ENCODE measurements around the gene ZFPM1.

DNA sequence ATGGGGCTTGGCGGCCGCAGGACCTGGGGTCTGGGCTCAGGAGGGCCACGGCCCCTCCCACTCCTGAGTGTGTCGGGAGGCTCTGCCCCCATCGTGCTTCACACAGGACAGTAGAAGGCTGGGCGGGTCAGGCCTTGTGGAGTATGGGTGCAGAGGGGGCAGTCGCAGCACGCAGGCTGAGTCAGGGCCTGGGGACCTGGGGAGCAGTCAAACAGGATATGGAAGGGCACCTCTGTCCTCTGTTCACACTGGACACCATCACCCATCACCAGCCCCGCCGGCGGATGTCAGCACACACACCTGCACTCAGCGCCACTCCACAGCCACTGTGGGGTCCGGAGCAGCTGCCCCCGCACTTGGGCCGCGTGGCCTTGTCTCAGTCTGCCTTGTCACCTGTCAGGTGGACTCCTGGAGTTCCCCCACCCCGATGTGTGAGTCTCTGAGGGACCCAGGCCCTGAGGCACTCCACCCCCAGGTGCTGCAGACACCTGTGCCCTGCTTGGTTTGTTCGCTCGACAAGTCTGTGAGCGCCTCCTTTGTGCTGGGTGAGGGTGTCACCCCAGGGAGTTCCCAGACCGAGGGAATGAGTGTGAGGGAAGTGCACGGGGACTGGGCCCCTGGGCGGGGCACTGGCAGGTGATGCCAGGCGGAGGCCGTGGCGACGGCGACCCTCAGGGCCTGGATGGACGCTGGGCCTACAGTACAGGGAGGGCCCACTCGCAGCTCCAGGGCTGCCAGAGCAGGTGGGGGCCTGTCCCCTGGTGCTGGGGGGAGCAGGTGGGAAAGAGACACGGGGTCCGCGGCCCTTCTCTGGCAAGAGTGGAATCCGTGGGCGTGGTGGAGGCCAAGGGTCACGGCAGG, 31.7 kb downstream of the ZFPM1 start:
- TF ChIP-seq, protein P1, sequence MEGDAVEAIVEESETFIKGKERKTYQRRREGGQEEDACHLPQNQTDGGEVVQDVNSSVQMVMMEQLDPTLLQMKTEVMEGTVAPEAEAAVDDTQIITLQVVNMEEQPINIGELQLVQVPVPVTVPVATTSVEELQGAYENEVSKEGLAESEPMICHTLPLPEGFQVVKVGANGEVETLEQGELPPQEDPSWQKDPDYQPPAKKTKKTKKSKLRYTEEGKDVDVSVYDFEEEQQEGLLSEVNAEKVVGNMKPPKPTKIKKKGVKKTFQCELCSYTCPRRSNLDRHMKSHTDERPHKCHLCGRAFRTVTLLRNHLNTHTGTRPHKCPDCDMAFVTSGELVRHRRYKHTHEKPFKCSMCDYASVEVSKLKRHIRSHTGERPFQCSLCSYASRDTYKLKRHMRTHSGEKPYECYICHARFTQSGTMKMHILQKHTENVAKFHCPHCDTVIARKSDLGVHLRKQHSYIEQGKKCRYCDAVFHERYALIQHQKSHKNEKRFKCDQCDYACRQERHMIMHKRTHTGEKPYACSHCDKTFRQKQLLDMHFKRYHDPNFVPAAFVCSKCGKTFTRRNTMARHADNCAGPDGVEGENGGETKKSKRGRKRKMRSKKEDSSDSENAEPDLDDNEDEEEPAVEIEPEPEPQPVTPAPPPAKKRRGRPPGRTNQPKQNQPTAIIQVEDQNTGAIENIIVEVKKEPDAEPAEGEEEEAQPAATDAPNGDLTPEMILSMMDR (IDR thresholded peaks at IDR 0.05; ENCODE audit: insufficient read depth, low read length) = no peak
- TF ChIP-seq, protein P2, sequence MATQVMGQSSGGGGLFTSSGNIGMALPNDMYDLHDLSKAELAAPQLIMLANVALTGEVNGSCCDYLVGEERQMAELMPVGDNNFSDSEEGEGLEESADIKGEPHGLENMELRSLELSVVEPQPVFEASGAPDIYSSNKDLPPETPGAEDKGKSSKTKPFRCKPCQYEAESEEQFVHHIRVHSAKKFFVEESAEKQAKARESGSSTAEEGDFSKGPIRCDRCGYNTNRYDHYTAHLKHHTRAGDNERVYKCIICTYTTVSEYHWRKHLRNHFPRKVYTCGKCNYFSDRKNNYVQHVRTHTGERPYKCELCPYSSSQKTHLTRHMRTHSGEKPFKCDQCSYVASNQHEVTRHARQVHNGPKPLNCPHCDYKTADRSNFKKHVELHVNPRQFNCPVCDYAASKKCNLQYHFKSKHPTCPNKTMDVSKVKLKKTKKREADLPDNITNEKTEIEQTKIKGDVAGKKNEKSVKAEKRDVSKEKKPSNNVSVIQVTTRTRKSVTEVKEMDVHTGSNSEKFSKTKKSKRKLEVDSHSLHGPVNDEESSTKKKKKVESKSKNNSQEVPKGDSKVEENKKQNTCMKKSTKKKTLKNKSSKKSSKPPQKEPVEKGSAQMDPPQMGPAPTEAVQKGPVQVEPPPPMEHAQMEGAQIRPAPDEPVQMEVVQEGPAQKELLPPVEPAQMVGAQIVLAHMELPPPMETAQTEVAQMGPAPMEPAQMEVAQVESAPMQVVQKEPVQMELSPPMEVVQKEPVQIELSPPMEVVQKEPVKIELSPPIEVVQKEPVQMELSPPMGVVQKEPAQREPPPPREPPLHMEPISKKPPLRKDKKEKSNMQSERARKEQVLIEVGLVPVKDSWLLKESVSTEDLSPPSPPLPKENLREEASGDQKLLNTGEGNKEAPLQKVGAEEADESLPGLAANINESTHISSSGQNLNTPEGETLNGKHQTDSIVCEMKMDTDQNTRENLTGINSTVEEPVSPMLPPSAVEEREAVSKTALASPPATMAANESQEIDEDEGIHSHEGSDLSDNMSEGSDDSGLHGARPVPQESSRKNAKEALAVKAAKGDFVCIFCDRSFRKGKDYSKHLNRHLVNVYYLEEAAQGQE (IDR thresholded peaks at IDR 0.05; ENCODE audit: insufficient replicate concordance, low read depth) = no peak
- TF ChIP-seq POLR2AphosphoS5 (IDR thresholded peaks at IDR 0.05; ENCODE audit: low read depth) = no peak
- TF ChIP-seq SPI1 (IDR thresholded peaks at IDR 0.05; ENCODE audit: borderline replicate concordance, low read depth) = no peak
- TF ChIP-seq GABPA (IDR thresholded peaks at IDR 0.05; ENCODE audit: low read depth) = no peak

Measured in HL-60 (cell line).